GM12872 (cell line): ENCODE measurements around the gene COMMD1.

Experiments
- TF ChIP-seq, protein P1 (sequence below): IDR thresholded peaks from 3 replicates; pipeline ENCODE4 v1.5.1; 2011; ENCODE audit warnings: low read depth, mild to moderate bottlenecking, low read length, moderate library complexity; ENCODE audit not compliant: insufficient read depth

The COMMD1 gene

GRCh38 chr2:61949714-61950560 lies 44.5 kb downstream of the COMMD1 start:
- TF ChIP-seq, protein P1, sequence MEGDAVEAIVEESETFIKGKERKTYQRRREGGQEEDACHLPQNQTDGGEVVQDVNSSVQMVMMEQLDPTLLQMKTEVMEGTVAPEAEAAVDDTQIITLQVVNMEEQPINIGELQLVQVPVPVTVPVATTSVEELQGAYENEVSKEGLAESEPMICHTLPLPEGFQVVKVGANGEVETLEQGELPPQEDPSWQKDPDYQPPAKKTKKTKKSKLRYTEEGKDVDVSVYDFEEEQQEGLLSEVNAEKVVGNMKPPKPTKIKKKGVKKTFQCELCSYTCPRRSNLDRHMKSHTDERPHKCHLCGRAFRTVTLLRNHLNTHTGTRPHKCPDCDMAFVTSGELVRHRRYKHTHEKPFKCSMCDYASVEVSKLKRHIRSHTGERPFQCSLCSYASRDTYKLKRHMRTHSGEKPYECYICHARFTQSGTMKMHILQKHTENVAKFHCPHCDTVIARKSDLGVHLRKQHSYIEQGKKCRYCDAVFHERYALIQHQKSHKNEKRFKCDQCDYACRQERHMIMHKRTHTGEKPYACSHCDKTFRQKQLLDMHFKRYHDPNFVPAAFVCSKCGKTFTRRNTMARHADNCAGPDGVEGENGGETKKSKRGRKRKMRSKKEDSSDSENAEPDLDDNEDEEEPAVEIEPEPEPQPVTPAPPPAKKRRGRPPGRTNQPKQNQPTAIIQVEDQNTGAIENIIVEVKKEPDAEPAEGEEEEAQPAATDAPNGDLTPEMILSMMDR, result no peak

- TF ChIP-seq, protein P1, result no peak
Measured at GRCh38 chr2:61950571-61951315, 45.3 kb downstream of the COMMD1 start.

GRCh38 chr2:61951881-61952280 lies 46.4 kb downstream of the COMMD1 start:
- TF ChIP-seq, protein P1, result no peak

DNA sequence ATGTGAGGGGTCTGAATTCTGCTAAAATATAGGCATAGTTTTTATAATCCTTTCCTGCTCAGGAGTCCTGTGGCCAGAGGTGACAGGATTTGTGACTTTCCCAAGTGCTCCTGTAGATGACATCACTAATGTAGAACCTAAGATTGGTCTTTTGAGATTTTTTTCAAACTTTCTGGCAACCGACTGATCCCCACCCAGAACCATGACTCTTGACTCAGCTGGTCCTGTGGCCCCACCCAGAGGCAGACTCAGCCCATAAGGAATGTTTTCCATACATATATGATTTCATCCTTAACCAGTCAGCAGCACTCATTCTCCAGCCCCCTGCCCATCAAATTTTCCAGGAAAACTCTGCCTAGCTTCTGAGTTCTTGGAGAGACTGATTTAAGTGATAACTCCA lies 46.8 kb downstream of the COMMD1 start:
- TF ChIP-seq, protein P1, result no peak

- TF ChIP-seq, protein P1, result no peak
Measured at GRCh38 chr2:61959381-61960293, 54.2 kb downstream of the COMMD1 start.

DNA sequence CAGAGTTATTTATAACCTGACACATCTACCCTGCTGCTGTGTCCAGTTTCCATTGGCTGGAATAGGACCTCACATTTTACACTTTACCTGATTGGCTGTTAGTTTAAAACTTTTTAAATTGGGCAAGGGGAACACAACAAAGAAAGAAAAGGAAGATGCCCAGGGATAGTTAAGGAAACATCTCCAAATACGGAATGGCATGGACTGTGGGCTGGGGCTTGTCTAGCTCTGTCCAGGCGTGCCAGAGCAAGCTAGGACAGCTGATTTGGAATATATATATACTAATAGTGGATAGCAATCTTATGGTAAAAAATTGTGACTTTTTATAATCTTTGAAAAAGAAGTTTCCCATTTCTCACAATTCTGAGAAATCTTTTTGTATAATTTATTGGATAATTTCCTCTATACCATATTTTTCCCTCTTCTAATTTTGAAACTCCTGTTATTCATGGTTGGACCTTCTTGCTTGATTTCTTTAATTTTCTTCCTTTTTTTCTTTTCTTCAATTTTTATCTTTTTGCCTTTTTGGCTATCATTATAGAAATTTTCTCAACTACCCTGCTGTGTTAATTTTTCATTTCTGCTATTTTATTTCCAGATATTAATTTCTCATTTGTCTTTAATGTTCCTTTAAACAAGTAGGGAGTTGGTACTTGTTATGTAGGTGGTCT lies 55.9 kb downstream of the COMMD1 start:
- TF ChIP-seq, protein P1, result no peak
